Cardiac muscle cell (in vitro differentiated cells and primary cell): ENCODE measurements around the gene DSTN. TPM values are rescaled to one million over a fixed set of nuclear protein-coding genes. Genes with fewer than 3 reads are reported as not detected.

ENCODE experiments used
- DNase-seq, 2 donors: peaks; one replicate each; pipeline versions ENCODE4 v3.0.0 to v3.0.0-alpha.2; 2010 to 2017; ENCODE audit warnings: low read depth in 1 of 2, low spot score in 1 of 2
- H3K27ac ChIP-seq: fragments of 200-600 bp; sonication (generic); 2 replicates; pipeline ENCODE4 v1.5.1; 2016
- H3K27me3 ChIP-seq: fragments of 200-600 bp; sonication (generic); 2 replicates; pipeline ENCODE4 v1.6.0; 2016; ENCODE audit warnings: control low read depth
- H3K36me3 ChIP-seq: fragments of 200-600 bp; sonication (generic); 2 replicates; pipeline ENCODE4 v1.5.1; 2016; ENCODE audit warnings: control low read depth
- H3K4me1 ChIP-seq: fragments of 200-600 bp; sonication (generic); 2 replicates; pipeline ENCODE4 v1.8.1; 2017; ENCODE audit warnings: low read depth, mild to moderate bottlenecking, mixed run types
- H3K4me3 ChIP-seq: fragments of 200-600 bp; sonication (generic); 2 replicates; pipeline ENCODE4 v1.5.1; 2016; ENCODE audit warnings: mild to moderate bottlenecking
- H3K9me3 ChIP-seq: fragments of 200-600 bp; sonication (generic); 2 replicates; pipeline ENCODE4 v1.5.1; 2017; ENCODE audit warnings: low read depth, mild to moderate bottlenecking, control low read depth
- CTCF ChIP-seq: IDR thresholded peaks from 2 replicates; pipeline ENCODE4 v1.5.1; 2012; ENCODE audit warnings: low read depth, mild to moderate bottlenecking, low read length
- polyA plus RNA-seq: library from polyadenylated mRNA; unstranded; fragments of >200 nt; fragmentation: Nextera tagmentation; extraction: Ambion mirVana; gene quantifications from 2 replicates; pipeline ENCODE4 v1.2.1, GENCODE V29; 2016
- total RNA-seq: library from RNA; depleted of rRNA; stranded (reverse); fragments of >200 nt; gene quantifications from 2 replicates; pipeline ENCODE4 v1.2.3, GENCODE V29; 2016

The DSTN gene
- total and polyA plus RNA-seq, 2 experiments from 2014 or later, result 231 to 743 TPM

- H3K27me3 ChIP-seq, result no peaks in the 10 kb centered on the region
- H3K27ac ChIP-seq, result no peak overlapping the region
- H3K4me1 ChIP-seq, result peaks cover 17% of the 10 kb centered on the region
- TF ChIP-seq CTCF, result no peak
- H3K36me3 ChIP-seq, result no peaks in the 10 kb centered on the region
- DNase-seq, result no peak
- no peak overlapping the region for H3K4me3 ChIP-seq
- H3K9me3 ChIP-seq, result no peaks in the 10 kb centered on the region
Measured at GRCh38 chr20:17579369-17580039, 9.6 kb downstream of the DSTN start.

- no peaks in the 10 kb centered on the region for H3K27me3 ChIP-seq
- no peak overlapping the region for H3K4me3 ChIP-seq
- H3K9me3 ChIP-seq, result no peaks in the 10 kb centered on the region
- no peak for DNase-seq
- TF ChIP-seq CTCF, result no peak
- H3K36me3 ChIP-seq, result no peaks in the 10 kb centered on the region
- H3K27ac ChIP-seq, result peak overlapping the region; percentile 62
- H3K4me1 ChIP-seq, result peaks cover 15% of the 10 kb centered on the region
Measured at GRCh38 chr20:17580895-17581294, 11.0 kb downstream of the DSTN start.

- peaks cover 30% of the 10 kb centered on the region for H3K4me1 ChIP-seq
- H3K27ac ChIP-seq, result peak overlapping the region; percentile 34
- no peaks in the 10 kb centered on the region for H3K27me3 ChIP-seq
- H3K36me3 ChIP-seq, result no peaks in the 10 kb centered on the region
- H3K4me3 ChIP-seq, result no peak overlapping the region
- no peak for TF ChIP-seq CTCF
- no peak for DNase-seq
- no peaks in the 10 kb centered on the region for H3K9me3 ChIP-seq
Measured at GRCh38 chr20:17583126-17583525, 13.3 kb downstream of the DSTN start.

- Histone ChIP-seq H3K27ac (no peak overlapping the region), H3K4me1 (peaks cover 41% of the 10 kb centered on the region), H3K36me3 (no peaks in the 10 kb centered on the region), H3K4me3 (no peak overlapping the region), H3K27me3 (no peaks in the 10 kb centered on the region), H3K9me3 (no peaks in the 10 kb centered on the region)
- DNase-seq, result no peak
- no peak for TF ChIP-seq CTCF
Measured at GRCh38 chr20:17584689-17585088, 14.8 kb downstream of the DSTN start.

GRCh38 chr20:17586250-17586649 is 16.4 kb downstream of the DSTN start:
- Histone ChIP-seq H3K27ac (peak overlapping the region; percentile 13), H3K4me1 (peaks cover 53% of the 10 kb centered on the region), H3K36me3 (no peaks in the 10 kb centered on the region), H3K4me3 (no peak overlapping the region), H3K27me3 (no peaks in the 10 kb centered on the region), H3K9me3 (no peaks in the 10 kb centered on the region)
- no peak for TF ChIP-seq CTCF
- DNase-seq, result no peak
